Ovary (tissue), 3 donors: ENCODE measurements around the gene PAFAH2.

ENCODE experiments used
- EP300 ChIP-seq: sonication (generic); formaldehyde crosslinking; IDR thresholded peaks from one replicate; pipeline ENCODE4 v1.6.1; 2017; ENCODE audit warnings: antibody characterized with exemption
- POLR2A ChIP-seq: fragments of 450-650 bp; IDR thresholded peaks from one replicate; pipeline ENCODE4 v1.6.1; 2017; ENCODE audit warnings: antibody characterized with exemption, mild to moderate bottlenecking, moderate library complexity
- TF ChIP-seq, protein P1 (sequence below), 3 donors: fragments of 450-650 bp in 2 of 3; fragments of 200-600 bp in 1 of 3; IDR thresholded peaks; one replicate each; pipeline versions ENCODE4 v1.5.1 to v1.8.0; 2016 to 2022; ENCODE audit warnings: antibody characterized with exemption in 3 of 3, mild to moderate bottlenecking in 1 of 3
- donor health status: DM: no; HTN: no; CAD: no.

DNA sequence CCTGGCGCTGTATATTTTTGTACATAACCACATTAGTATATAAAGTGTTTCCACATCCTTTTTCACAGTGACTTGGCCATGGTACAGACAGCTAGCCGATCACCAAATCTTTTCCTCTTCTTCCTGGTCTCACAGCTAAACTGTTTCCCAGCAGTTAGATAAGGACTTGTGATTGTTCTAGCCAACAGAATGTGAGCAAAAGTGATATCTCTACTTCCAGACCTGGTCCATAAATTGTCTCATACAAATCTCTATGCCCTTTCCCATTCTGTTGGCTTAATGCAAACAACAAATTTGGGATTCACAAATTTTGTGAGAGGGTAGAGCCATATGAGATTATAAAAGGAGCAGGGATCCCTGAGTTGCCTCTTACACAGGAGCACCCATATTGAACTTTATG is 19.5 kb downstream of the PAFAH2 start:
- TF ChIP-seq POLR2A (no peak), EP300 (no peak)
- TF ChIP-seq, protein P1, sequence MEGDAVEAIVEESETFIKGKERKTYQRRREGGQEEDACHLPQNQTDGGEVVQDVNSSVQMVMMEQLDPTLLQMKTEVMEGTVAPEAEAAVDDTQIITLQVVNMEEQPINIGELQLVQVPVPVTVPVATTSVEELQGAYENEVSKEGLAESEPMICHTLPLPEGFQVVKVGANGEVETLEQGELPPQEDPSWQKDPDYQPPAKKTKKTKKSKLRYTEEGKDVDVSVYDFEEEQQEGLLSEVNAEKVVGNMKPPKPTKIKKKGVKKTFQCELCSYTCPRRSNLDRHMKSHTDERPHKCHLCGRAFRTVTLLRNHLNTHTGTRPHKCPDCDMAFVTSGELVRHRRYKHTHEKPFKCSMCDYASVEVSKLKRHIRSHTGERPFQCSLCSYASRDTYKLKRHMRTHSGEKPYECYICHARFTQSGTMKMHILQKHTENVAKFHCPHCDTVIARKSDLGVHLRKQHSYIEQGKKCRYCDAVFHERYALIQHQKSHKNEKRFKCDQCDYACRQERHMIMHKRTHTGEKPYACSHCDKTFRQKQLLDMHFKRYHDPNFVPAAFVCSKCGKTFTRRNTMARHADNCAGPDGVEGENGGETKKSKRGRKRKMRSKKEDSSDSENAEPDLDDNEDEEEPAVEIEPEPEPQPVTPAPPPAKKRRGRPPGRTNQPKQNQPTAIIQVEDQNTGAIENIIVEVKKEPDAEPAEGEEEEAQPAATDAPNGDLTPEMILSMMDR (IDR thresholded peaks at IDR 0.05), result no peak
